A673 (cell line): ENCODE data around the gene TACR3.

Experiments
- EZH2 ChIP-seq: fragments of 200-600 bp; sonication (generic); IDR thresholded peaks from 2 replicates; pipeline ENCODE4 v1.6.1; 2017; ENCODE audit warnings: borderline replicate concordance, low read depth, mild to moderate bottlenecking, mixed read lengths, antibody characterized with exemption, low read length; ENCODE audit not compliant: poor library complexity, severe bottlenecking
- TF ChIP-seq, protein P1 (sequence below): fragments of 300-800, 200-600 bp; sonication (generic); conservative IDR thresholded peaks from 2 replicates; pipeline ENCODE4 v1.5.1; 2017; ENCODE audit warnings: low read depth, mild to moderate bottlenecking, antibody characterized with exemption, low read length, moderate library complexity, mixed read lengths

DNA sequence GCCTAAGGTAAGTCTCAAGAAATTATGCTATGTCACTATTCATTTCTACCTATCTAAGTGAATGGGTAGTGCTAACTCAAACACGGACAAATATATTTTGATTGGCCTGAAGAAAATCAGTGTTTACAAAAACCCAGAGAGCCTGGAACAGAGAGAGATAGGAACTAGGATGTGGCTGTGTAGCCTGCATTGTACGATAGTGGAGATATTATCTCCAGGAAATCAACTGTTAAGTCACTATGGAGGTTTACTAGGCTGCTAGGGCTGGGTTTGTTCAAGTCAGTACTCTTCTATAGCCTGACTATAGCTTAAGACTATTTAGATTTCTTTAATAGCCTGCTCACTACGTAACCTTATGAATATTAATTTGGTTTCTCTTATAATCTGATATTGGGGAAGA, 127.9 kb downstream of the TACR3 start:
- TF ChIP-seq EZH2, result no peak
- TF ChIP-seq, protein P1, sequence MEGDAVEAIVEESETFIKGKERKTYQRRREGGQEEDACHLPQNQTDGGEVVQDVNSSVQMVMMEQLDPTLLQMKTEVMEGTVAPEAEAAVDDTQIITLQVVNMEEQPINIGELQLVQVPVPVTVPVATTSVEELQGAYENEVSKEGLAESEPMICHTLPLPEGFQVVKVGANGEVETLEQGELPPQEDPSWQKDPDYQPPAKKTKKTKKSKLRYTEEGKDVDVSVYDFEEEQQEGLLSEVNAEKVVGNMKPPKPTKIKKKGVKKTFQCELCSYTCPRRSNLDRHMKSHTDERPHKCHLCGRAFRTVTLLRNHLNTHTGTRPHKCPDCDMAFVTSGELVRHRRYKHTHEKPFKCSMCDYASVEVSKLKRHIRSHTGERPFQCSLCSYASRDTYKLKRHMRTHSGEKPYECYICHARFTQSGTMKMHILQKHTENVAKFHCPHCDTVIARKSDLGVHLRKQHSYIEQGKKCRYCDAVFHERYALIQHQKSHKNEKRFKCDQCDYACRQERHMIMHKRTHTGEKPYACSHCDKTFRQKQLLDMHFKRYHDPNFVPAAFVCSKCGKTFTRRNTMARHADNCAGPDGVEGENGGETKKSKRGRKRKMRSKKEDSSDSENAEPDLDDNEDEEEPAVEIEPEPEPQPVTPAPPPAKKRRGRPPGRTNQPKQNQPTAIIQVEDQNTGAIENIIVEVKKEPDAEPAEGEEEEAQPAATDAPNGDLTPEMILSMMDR, result no peak
